ENCODE measurements around the gene APCDD1.

APCDD1 gene

DNA sequence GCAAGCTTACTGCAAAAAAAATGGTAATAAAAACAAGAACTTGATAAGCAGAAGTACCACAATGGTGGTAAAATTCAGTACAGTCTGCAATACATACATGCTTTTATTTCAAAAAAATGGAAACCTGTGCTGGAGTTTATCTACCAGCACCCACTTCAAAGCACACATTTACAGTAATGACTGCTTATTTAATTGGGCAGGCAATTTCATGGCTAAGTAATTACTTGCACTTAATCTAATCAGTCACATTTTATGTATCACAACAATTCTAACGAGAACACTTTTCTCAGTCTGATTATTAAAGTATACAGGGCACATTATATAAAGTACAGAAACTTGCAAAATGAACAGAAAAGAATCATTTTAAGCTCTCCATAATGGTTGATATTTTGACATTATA, 5.2 kb downstream of the APCDD1 start:
- H3K4me3 ChIP-seq (ENCODE audit: low read length), result no peak overlapping the region
- H3K9me3 ChIP-seq (ENCODE audit: control insufficient read depth, insufficient read depth, low read length), result no peaks in the 10 kb centered on the region
- no peaks in the 10 kb centered on the region for H4K20me1 ChIP-seq (ENCODE audit: control insufficient read depth, insufficient read depth, low read depth, low read length)
- peaks cover 10% of the 10 kb centered on the region for H3K27me3 ChIP-seq (ENCODE audit: control insufficient read depth, low read length)
- H3K9me2 ChIP-seq (replicated peaks; ENCODE audit: control insufficient read depth, low read length), result no peaks in the 10 kb centered on the region
- no peaks in the 10 kb centered on the region for H3K4me1 ChIP-seq (ENCODE audit: control insufficient read depth, low read length)
- TF ChIP-seq, protein P1, sequence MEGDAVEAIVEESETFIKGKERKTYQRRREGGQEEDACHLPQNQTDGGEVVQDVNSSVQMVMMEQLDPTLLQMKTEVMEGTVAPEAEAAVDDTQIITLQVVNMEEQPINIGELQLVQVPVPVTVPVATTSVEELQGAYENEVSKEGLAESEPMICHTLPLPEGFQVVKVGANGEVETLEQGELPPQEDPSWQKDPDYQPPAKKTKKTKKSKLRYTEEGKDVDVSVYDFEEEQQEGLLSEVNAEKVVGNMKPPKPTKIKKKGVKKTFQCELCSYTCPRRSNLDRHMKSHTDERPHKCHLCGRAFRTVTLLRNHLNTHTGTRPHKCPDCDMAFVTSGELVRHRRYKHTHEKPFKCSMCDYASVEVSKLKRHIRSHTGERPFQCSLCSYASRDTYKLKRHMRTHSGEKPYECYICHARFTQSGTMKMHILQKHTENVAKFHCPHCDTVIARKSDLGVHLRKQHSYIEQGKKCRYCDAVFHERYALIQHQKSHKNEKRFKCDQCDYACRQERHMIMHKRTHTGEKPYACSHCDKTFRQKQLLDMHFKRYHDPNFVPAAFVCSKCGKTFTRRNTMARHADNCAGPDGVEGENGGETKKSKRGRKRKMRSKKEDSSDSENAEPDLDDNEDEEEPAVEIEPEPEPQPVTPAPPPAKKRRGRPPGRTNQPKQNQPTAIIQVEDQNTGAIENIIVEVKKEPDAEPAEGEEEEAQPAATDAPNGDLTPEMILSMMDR (IDR thresholded peaks at IDR 0.05; ENCODE audit: low read depth, low read length, poor library complexity, severe bottlenecking), result no peak
- TF ChIP-seq EZH2phosphoT487 (IDR thresholded peaks at IDR 0.05; ENCODE audit: borderline replicate concordance, low read length), result no peak
- no peak overlapping the region for H3K4me2 ChIP-seq (ENCODE audit: low read length)
- H3K27ac ChIP-seq (ENCODE audit: low read depth, low read length), result no peak overlapping the region
- H3K79me2 ChIP-seq (ENCODE audit: control insufficient read depth, low read length), result no peaks in the 10 kb centered on the region
- no peaks in the 10 kb centered on the region for H3K36me3 ChIP-seq (ENCODE audit: control insufficient read depth, low read length)
- H3F3A ChIP-seq (ENCODE audit: control insufficient read depth, insufficient read depth), result no peaks in the 10 kb centered on the region

DNA sequence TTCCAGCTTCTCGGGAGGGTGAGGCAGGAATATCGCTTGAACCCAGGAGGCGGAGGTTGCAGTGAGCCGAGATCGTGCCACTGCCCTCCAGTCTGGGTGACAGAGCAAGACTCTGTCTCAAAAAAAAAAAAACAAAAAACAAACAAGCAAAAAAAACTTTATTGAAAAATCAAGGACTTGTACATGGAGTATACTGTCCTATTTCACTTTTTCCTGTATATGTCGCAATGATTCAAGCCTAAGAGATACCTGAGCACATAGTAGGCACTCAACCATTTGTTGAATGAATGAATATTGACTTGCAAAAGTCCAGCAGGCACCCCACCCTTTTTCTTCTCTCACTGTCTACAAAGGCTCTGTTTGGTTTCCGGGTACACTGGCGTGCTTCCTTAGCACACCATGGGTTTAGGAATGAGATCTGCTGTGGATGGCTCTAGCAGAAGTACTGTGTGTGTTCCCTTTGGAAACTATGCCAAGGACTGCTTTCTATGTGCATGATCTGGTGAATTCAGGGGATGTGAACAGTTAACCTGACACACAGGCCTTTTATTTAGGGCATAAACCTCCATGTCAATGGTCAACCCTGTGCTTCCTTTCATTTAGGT, 6.1 kb downstream of the APCDD1 start:
- no peak for TF ChIP-seq EZH2phosphoT487 (IDR thresholded peaks at IDR 0.05; ENCODE audit: borderline replicate concordance, low read length)
- TF ChIP-seq, protein P1 (IDR thresholded peaks at IDR 0.05; ENCODE audit: low read depth, low read length, poor library complexity, severe bottlenecking), result no peak
- Histone ChIP-seq H3K9me3 (ENCODE audit: control insufficient read depth, insufficient read depth, low read length) (no peaks in the 10 kb centered on the region), H4K20me1 (ENCODE audit: control insufficient read depth, insufficient read depth, low read depth, low read length) (no peaks in the 10 kb centered on the region), H3F3A (ENCODE audit: control insufficient read depth, insufficient read depth) (no peaks in the 10 kb centered on the region), H3K36me3 (ENCODE audit: control insufficient read depth, low read length) (no peaks in the 10 kb centered on the region), H3K4me3 (ENCODE audit: low read length) (no peak overlapping the region), H3K9me2 (replicated peaks; ENCODE audit: control insufficient read depth, low read length) (no peaks in the 10 kb centered on the region), H3K4me2 (ENCODE audit: low read length) (no peak overlapping the region), H3K4me1 (ENCODE audit: control insufficient read depth, low read length) (no peaks in the 10 kb centered on the region), H3K27me3 (ENCODE audit: control insufficient read depth, low read length) (peaks cover 10% of the 10 kb centered on the region), H3K27ac (ENCODE audit: low read depth, low read length) (no peak overlapping the region), H3K79me2 (ENCODE audit: control insufficient read depth, low read length) (no peaks in the 10 kb centered on the region)

DNA sequence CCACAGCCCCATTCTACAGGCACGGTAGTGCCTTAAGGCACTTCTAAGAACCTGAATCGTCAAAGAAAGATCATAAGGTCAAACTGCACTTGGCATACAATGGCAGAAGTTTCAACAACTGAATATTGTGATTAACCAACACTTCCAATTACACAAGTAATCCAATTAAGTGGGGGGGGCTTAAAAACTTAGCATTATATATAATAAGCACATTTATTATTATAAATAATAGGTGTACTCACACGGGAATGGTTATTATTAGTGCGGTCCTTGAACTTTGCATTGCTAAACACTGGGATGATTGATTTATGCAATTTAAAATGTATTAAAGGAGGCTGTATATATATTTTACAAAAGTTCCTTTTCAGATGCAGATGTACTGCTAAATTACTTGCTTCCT, 7.6 kb downstream of the APCDD1 start:
- Histone ChIP-seq H3F3A (ENCODE audit: control insufficient read depth, insufficient read depth) (no peaks in the 10 kb centered on the region), H3K79me2 (ENCODE audit: control insufficient read depth, low read length) (no peaks in the 10 kb centered on the region), H3K4me3 (ENCODE audit: low read length) (no peak overlapping the region), H3K9me2 (replicated peaks; ENCODE audit: control insufficient read depth, low read length) (no peaks in the 10 kb centered on the region), H3K4me1 (ENCODE audit: control insufficient read depth, low read length) (no peaks in the 10 kb centered on the region), H3K9me3 (ENCODE audit: control insufficient read depth, insufficient read depth, low read length) (no peaks in the 10 kb centered on the region), H3K36me3 (ENCODE audit: control insufficient read depth, low read length) (no peaks in the 10 kb centered on the region), H3K4me2 (ENCODE audit: low read length) (no peak overlapping the region), H3K27ac (ENCODE audit: low read depth, low read length) (no peak overlapping the region), H3K27me3 (ENCODE audit: control insufficient read depth, low read length) (no peaks in the 10 kb centered on the region; the same call in 1 of the 2 replicates), H4K20me1 (ENCODE audit: control insufficient read depth, insufficient read depth, low read depth, low read length) (no peaks in the 10 kb centered on the region)
- TF ChIP-seq, protein P1 (IDR thresholded peaks at IDR 0.05; ENCODE audit: low read depth, low read length, poor library complexity, severe bottlenecking), result no peak
- no peak for TF ChIP-seq EZH2phosphoT487 (IDR thresholded peaks at IDR 0.05; ENCODE audit: borderline replicate concordance, low read length)
